Activated gamma-delta T cell treated with anti-CD3 and anti-CD28 coated beads, Interleukin-2, amount 50 U/mL, for 16 hours (primary cell): ENCODE measurements around the gene KLF1.
A peak's percentile ranks its signal among the peaks of the same experiment; 100 is the strongest.
"Not testable (repeated sequence)": the region's sequence is repeated elsewhere in the genome, so short reads cannot be mapped to it uniquely, and the experiment has no call there.

Source experiments
- DNase-seq: peaks from one replicate; pipeline ENCODE4 v3.0.0-alpha.2; 2020; ENCODE audit warnings: low read depth

KLF1 gene

GRCh38 chr19:12867120-12868099 lies 19.6 kb downstream of the KLF1 start:
- DNase-seq = no peak

- DNase-seq = no peak
These were observed 20.4 kb downstream of the KLF1 start for GRCh38 chr19:12866416-12867119.

- no peak for DNase-seq
These were observed 21.1 kb downstream of the KLF1 start for GRCh38 chr19:12865746-12866415.

GRCh38 chr19:12864721-12865715 lies 22.0 kb downstream of the KLF1 start:
- no peak for DNase-seq

- DNase-seq = no peak
These were observed 22.9 kb downstream of the KLF1 start for GRCh38 chr19:12864143-12864542.

- no peak for DNase-seq
These were observed 27.5 kb downstream of the KLF1 start for GRCh38 chr19:12859546-12859945.

- DNase-seq = no peak
These were observed 28.7 kb downstream of the KLF1 start for GRCh38 chr19:12858041-12858928.

GRCh38 chr19:12856653-12857052 lies 30.3 kb downstream of the KLF1 start:
- no peak for DNase-seq

- peak; percentile 76 for DNase-seq
These were observed 39.6 kb downstream of the KLF1 start for GRCh38 chr19:12847159-12848139.

- DNase-seq = not testable (repeated sequence)
These were observed 40.4 kb downstream of the KLF1 start for GRCh38 chr19:12846613-12847012.

- DNase-seq = no peak
These were observed 42.8 kb downstream of the KLF1 start for GRCh38 chr19:12843999-12844732.

GRCh38 chr19:12843328-12843727 lies 43.7 kb downstream of the KLF1 start:
- no peak for DNase-seq

- no peak for DNase-seq
These were observed 44.5 kb downstream of the KLF1 start for GRCh38 chr19:12842511-12842910.

GRCh38 chr19:12841094-12841493 lies 45.9 kb downstream of the KLF1 start:
- no peak for DNase-seq

GRCh38 chr19:12840091-12841079 lies 46.6 kb downstream of the KLF1 start:
- DNase-seq = no peak

GRCh38 chr19:12838886-12839756 lies 47.9 kb downstream of the KLF1 start:
- no peak for DNase-seq
